K562 (cell line): ENCODE results near the gene OLFML2A. TPM values are rescaled to one million over a fixed set of nuclear protein-coding genes. Genes with fewer than 3 reads are reported as not detected.

Experiments used
- ATAC-seq: fragments of 200-7000 bp; cut with Tn5 transposase; 3 replicates; pipeline ENCODE4 v1.9.1; 2020; ENCODE audit warnings: moderate library complexity
- BruUV-seq: library from RNA; stranded (reverse); fragments of 400-500 nt; replicated peaks from 2 replicates; lab custom pipeline; 2021; lab: Mats Ljungman, UMichigan
- CTCF ChIA-PET: fragments of 300-600 bp; formaldehyde crosslinking; extraction: SDS; loops from one replicate; lab custom pipeline; 2021; ENCODE audit warnings: low intra/inter-chr PET ratio; lab: Yijun Ruan, JAX
- POLR2A ChIA-PET: fragments of 300-600, 350-650 bp; sonication (Branson Sonifier 250); formaldehyde crosslinking; extraction: SDS; loops from one replicate; lab custom pipeline; 2021; ENCODE audit warnings: antibody characterized with exemption, inconsistent platforms; lab: Yijun Ruan, JAX
- DNase-seq, 4 experiments: peaks; one replicate each; pipeline versions ENCODE4 v3.0.0 to v3.0.0-alpha.2; 2011 to 2018; ENCODE audit warnings: low spot score in 3 of 4, mixed read lengths in 3 of 4; ENCODE audit errors: extremely low read depth in 1 of 4
- FAIRE-seq: peaks from 2 replicates; lab custom pipeline; 2011; peaks lifted over from hg19 to GRCh38; lab: Jason Lieb, UNC
- H2AFZ ChIP-seq: 2 replicates; pipeline ENCODE4 v1.6.0; 2011; ENCODE audit warnings: low read depth, low read length, control low read depth, inconsistent platforms
- H3K27ac ChIP-seq: fragments of 200-600 bp; 3 replicates; pipeline ENCODE4 v1.8.0; 2011; ENCODE audit warnings: low read depth, mild to moderate bottlenecking, control low read depth, inconsistent platforms, low read length, moderate library complexity, mixed read lengths; ENCODE audit errors: extremely low read depth
- H3K27me3 ChIP-seq, 2 experiments: fragments of 300-600 bp in 1 of 2; 2 replicates in 1 of 2; 3 replicates in 1 of 2; pipeline versions ENCODE4 v1.6.0 to v1.8.0; 2011; ENCODE audit warnings: inconsistent platforms in 2 of 2, low read length in 2 of 2, mild to moderate bottlenecking in 1 of 2, mixed read lengths in 1 of 2, moderate library complexity in 1 of 2; ENCODE audit not compliant: control insufficient read depth in 2 of 2, insufficient read depth in 2 of 2
- H3K36me3 ChIP-seq: fragments of 300-600 bp; 3 replicates; pipeline ENCODE4 v1.8.0; 2011; ENCODE audit warnings: mild to moderate bottlenecking, low read length, inconsistent platforms; ENCODE audit not compliant: control insufficient read depth, insufficient read depth
- H3K4me1 ChIP-seq, 2 experiments: fragments of 200-600 bp in 1 of 2; replicated peaks in 1 of 2; 2 replicates in 1 of 2; 3 replicates in 1 of 2; pipeline versions ENCODE4 v1.5.1 to v1.8.0; 2011; ENCODE audit warnings: inconsistent platforms in 2 of 2, low read length in 2 of 2, mild to moderate bottlenecking in 1 of 2, mixed read lengths in 1 of 2, moderate library complexity in 1 of 2; ENCODE audit not compliant: control insufficient read depth in 2 of 2, insufficient read depth in 2 of 2
- H3K4me2 ChIP-seq: 2 replicates; pipeline ENCODE4 v1.6.1; 2011; ENCODE audit warnings: low read length, control low read depth, inconsistent platforms, mixed read lengths; ENCODE audit not compliant: insufficient read depth
- H3K4me3 ChIP-seq: fragments of 200-600 bp; sonication (generic), shearing (Covaris generic); 2 replicates; pipeline ENCODE4 v1.5.1; 2016; ENCODE audit warnings: control low read depth, inconsistent platforms
- H3K79me2 ChIP-seq: fragments of 200-600 bp; 3 replicates; pipeline ENCODE4 v1.8.0; 2011; ENCODE audit warnings: low read length, inconsistent platforms; ENCODE audit not compliant: control insufficient read depth, insufficient read depth
- H3K9ac ChIP-seq, 2 experiments: 2 replicates each; pipeline versions ENCODE4 v1.6.0 to v1.6.1; 2011; ENCODE audit warnings: low read depth in 2 of 2, low read length in 2 of 2, control low read depth in 1 of 2, inconsistent platforms in 1 of 2, mild to moderate bottlenecking in 1 of 2, mixed read lengths in 1 of 2; ENCODE audit not compliant: insufficient read depth in 1 of 2
- H3K9me1 ChIP-seq: one replicate; pipeline ENCODE4 v1.6.0; 2011; ENCODE audit warnings: inconsistent platforms, mild to moderate bottlenecking, low read length, moderate library complexity; ENCODE audit not compliant: control insufficient read depth, insufficient read depth
- H3K9me3 ChIP-seq: replicated peaks from 2 replicates; pipeline ENCODE4 v1.5.1; 2011; ENCODE audit warnings: low read depth, low read length, inconsistent platforms; ENCODE audit not compliant: control insufficient read depth, insufficient read depth
- H4K20me1 ChIP-seq: replicated peaks from 2 replicates; pipeline ENCODE4 v1.6.1; 2011; ENCODE audit warnings: low read length, inconsistent platforms, mixed read lengths; ENCODE audit not compliant: control insufficient read depth, insufficient read depth
- CEBPB ChIP-seq: fragments of 450-650 bp; IDR thresholded peaks from 2 replicates; pipeline ENCODE4 v1.6.1; 2016; ENCODE audit warnings: missing genetic modification characterization, missing compliant biosample characterization
- CEBPG ChIP-seq, 3 experiments: fragments of 200-800 bp in 1 of 3; sonication (Bioruptor generic) in 1 of 3; sonication (generic) in 1 of 3; formaldehyde crosslinking in 1 of 3; IDR thresholded peaks in 2 of 3; conservative IDR thresholded peaks in 1 of 3; 2 replicates each; pipeline versions ENCODE4 v1.6.1 to v1.8.0; 2016 to 2022; ENCODE audit warnings: missing compliant biosample characterization in 2 of 3, missing genetic modification characterization in 2 of 3, mild to moderate bottlenecking in 1 of 3, missing genetic modification reagents in 1 of 3
- DACH1 ChIP-seq: fragments of 450-650 bp; IDR thresholded peaks from 2 replicates; pipeline ENCODE4 v1.6.1; 2018; ENCODE audit not compliant: partially characterized antibody
- DMBX1 ChIP-seq: fragments of 250-450 bp; sonication (Bioruptor Pico); IDR thresholded peaks from 2 replicates; pipeline ENCODE4 v1.8.0; 2022; ENCODE audit warnings: inconsistent platforms, mild to moderate bottlenecking, moderate library complexity, borderline replicate concordance
- IRF2 ChIP-seq: sonication (generic); formaldehyde crosslinking; IDR thresholded peaks from 2 replicates; pipeline ENCODE4 v1.8.1; 2022; ENCODE audit warnings: mild to moderate bottlenecking, missing genetic modification reagents
- MCM5 ChIP-seq: fragments of 450-650 bp; IDR thresholded peaks from 2 replicates; pipeline ENCODE4 v1.6.1; 2016; ENCODE audit warnings: low read depth
- PYGO2 ChIP-seq: fragments of 450-650 bp; IDR thresholded peaks from 2 replicates; pipeline ENCODE4 v1.6.1; 2016; ENCODE audit warnings: mild to moderate bottlenecking, missing genetic modification characterization, moderate library complexity, missing compliant biosample characterization
- REST ChIP-seq, 2 experiments: fragments of 450-650 bp; formaldehyde crosslinking in 1 of 2; IDR thresholded peaks; 2 replicates each; pipeline versions ENCODE4 v1.4.0 to v1.6.1; 2014 to 2020; ENCODE audit warnings: mild to moderate bottlenecking in 2 of 2, borderline replicate concordance in 1 of 2, low read depth in 1 of 2
- RNF2 ChIP-seq: sonication (generic); IDR thresholded peaks from 2 replicates; pipeline ENCODE4 v1.6.1; 2016
- TEAD4 ChIP-seq, 2 experiments: sonication (generic) in 1 of 2; formaldehyde crosslinking in 1 of 2; IDR thresholded peaks; 2 replicates each; pipeline versions ENCODE4 v1.6.1 to v1.8.0; 2012 to 2022; ENCODE audit warnings: borderline replicate concordance in 1 of 2, inconsistent platforms in 1 of 2, low read length in 1 of 2, mild to moderate bottlenecking in 1 of 2, missing genetic modification reagents in 1 of 2
- ZNF316 ChIP-seq: fragments of 450-650 bp; IDR thresholded peaks from 2 replicates; pipeline ENCODE4 v1.6.1; 2016
- ZNF324 ChIP-seq: fragments of 250-450 bp; sonication (Bioruptor Pico); IDR thresholded peaks from 2 replicates; pipeline ENCODE4 v1.4.0; 2020; ENCODE audit warnings: mild to moderate bottlenecking
- WGBS: fragments of 100-300 bp; shearing (Covaris generic); methylation state at CpG from one replicate; pipeline ENCODE4 v1.1.6; 2016; ENCODE audit warnings: low coverage, mixed read lengths; ENCODE audit not compliant: insufficient coverage; ENCODE audit errors: missing lambda C conversion rate; 5-methylcytosine and 5-hydroxymethylcytosine counted together
- in situ Hi-C: fragments of 300-500 bp; cut with MboI; formaldehyde crosslinking; loops from 4 replicates; pipeline ENCODE4 v1.15.0; 2018; ENCODE audit warnings: inconsistent platforms, mixed read lengths
- intact Hi-C: fragments of 100-400 bp; cut with micrococcal nuclease; formaldehyde crosslinking; loops from 2 replicates; pipeline ENCODE4 v1.14.2; 2022
- polyA plus RNA-seq, 8 experiments: library from polyadenylated mRNA; depleted of rRNA in 4 of 8; stranded (reverse) in 5 of 8; unstranded in 3 of 8; fragments of >200 nt; fragmentation: Nextera tagmentation in 2 of 8; fragmentation: Illumina TruSeq in 1 of 8; extraction: Ambion mirVana in 2 of 8; extraction: Trizol in 1 of 8; gene quantifications; 2 replicates each; pipeline versions ENCODE4 v1.2.1 to v1.2.3, GENCODE V29; 2011 to 2014; ENCODE audit warnings: inconsistent platforms in 1 of 8, missing spikeins in 1 of 8
- total RNA-seq, 7 experiments: library from RNA; depleted of rRNA in 6 of 7; stranded (reverse); fragments of >200 nt in 6 of 7; fragmentation: Illumina TruSeq in 2 of 7; extraction: Trizol in 2 of 7; gene quantifications; 2 replicates each; pipeline versions ENCODE4 v1.2.1 to v1.2.3, GENCODE V29; 2011 to 2021; ENCODE audit warnings: low replicate concordance in 1 of 7
- TF ChIP-seq, protein P1 (sequence below): IDR thresholded peaks from 2 replicates; pipeline ENCODE4 v1.6.1; 2014; ENCODE audit warnings: antibody characterized with exemption

OLFML2A gene
- total and polyA plus RNA-seq, 9 of the 15 experiments (the other 6 are each of a cell fraction or from before 2014, with no cell fraction given) = 0.16 TPM; not detected in 8

- intact Hi-C loops (no loop called here), in situ Hi-C loops (no loop called here)
- Histone ChIP-seq H3K4me3 (peak overlapping the region; percentile 48; the same call in 1 of the 2 replicates), H4K20me1 (peaks cover 6% of the 10 kb centered on the region; the same call in 1 of the 2 replicates), H2AFZ (no peak overlapping the region), H3K9ac (peak overlapping the region in 1 of 2 experiments; percentile 54; a peak in 2 of 4 replicates), H3K27ac (peak overlapping the region; percentile 45; the same call in 2 of the 3 replicates), H3K9me3 (no peaks in the 10 kb centered on the region), H3K4me2 (peak overlapping the region; percentile 81), H3K36me3 (0 out of 3 replicates have a peak, but pooled peaks cover 2% of the 10 kb centered on the region), H3K79me2 (peaks cover 75% of the 10 kb centered on the region), H3K9me1 (no peaks in the 10 kb centered on the region), H3K4me1 (peaks cover 14% of the 10 kb centered on the region in 2 experiments), H3K27me3 (no peaks in the 10 kb centered on the region)
- BruUV-seq = no TSS peak
- ChIA-PET POLR2A (interaction anchor here (1.0 kb wide), 1 partner anchor 172 kb away, joined by 3 read pairs; no protein-coding TSS in a partner anchor), CTCF (no interaction called here)
- ATAC-seq = no peak
- DNase-seq = no peak
- FAIRE-seq = no peak
- 13% methylated on average over 3 of the region's 3 CpGs for WGBS
- TF ChIP-seq IRF2 (CRISPR knock-in tag) (no peak), PYGO2 (tag) (no peak), MCM5 (no peak), ZNF324 (no peak), DACH1 (peak; percentile 38), DMBX1 (CRISPR knock-in tag) (no peak), CEBPB (peak; percentile 80), CEBPG (CRISPR knock-in tag; IDR thresholded peaks at IDR 0.05) (no peak), CEBPG (tag; conservative IDR thresholded peaks at IDR 0.05 in 1 of 2, IDR thresholded peaks at IDR 0.05 in 1 of 2) (peak; percentile 39 to 85; a peak in 3 of 4 replicates), TEAD4 (IDR thresholded peaks at IDR 0.05; ENCODE audit: low read length) (0 out of 2 replicates have a peak, but pooled peaks have one; percentile 12), TEAD4 (CRISPR knock-in tag; IDR thresholded peaks at IDR 0.05; ENCODE audit: borderline replicate concordance) (no peak), REST (IDR thresholded peaks at IDR 0.05; ENCODE audit: borderline replicate concordance) (no peak), REST (CRISPR knock-in tag; IDR thresholded peaks at IDR 0.05; ENCODE audit: low read depth) (no peak), RNF2 (no peak), ZNF316 (no peak)
- TF ChIP-seq, protein P1, sequence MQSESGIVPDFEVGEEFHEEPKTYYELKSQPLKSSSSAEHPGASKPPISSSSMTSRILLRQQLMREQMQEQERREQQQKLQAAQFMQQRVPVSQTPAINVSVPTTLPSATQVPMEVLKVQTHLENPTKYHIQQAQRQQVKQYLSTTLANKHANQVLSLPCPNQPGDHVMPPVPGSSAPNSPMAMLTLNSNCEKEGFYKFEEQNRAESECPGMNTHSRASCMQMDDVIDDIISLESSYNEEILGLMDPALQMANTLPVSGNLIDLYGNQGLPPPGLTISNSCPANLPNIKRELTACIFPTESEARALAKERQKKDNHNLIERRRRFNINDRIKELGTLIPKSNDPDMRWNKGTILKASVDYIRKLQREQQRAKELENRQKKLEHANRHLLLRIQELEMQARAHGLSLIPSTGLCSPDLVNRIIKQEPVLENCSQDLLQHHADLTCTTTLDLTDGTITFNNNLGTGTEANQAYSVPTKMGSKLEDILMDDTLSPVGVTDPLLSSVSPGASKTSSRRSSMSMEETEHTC = no peak
Measured at GRCh38 chr9:124768334-124768733, 8.6 kb upstream of the OLFML2A start.
